Nephron progenitor cell (in vitro differentiated cells): ENCODE data around the gene TMEM154.

Source experiments
- DNase-seq: peaks from one replicate; pipeline ENCODE4 v3.0.0; 2021
- H3K27ac Mint-ChIP-seq: 2 replicates; pipeline ENCODE4 v1.8.0; 2021; ENCODE audit warnings: mild to moderate bottlenecking, moderate library complexity, mixed read lengths
- H3K27me3 Mint-ChIP-seq: 2 replicates; pipeline ENCODE4 v1.8.0; 2021; ENCODE audit warnings: mild to moderate bottlenecking, low read depth, mixed read lengths; ENCODE audit not compliant: poor library complexity
- H3K36me3 Mint-ChIP-seq: 2 replicates; pipeline ENCODE4 v1.8.0; 2021; ENCODE audit warnings: low read depth, mixed read lengths
- H3K4me1 Mint-ChIP-seq: 2 replicates; pipeline ENCODE4 v1.8.0; 2021; ENCODE audit warnings: mixed read lengths
- H3K4me3 Mint-ChIP-seq: 2 replicates; pipeline ENCODE4 v1.8.0; 2021; ENCODE audit warnings: mild to moderate bottlenecking, moderate library complexity, mixed read lengths
- H3K9me3 Mint-ChIP-seq: 2 replicates; pipeline ENCODE4 v1.8.0; 2021; ENCODE audit warnings: mild to moderate bottlenecking, moderate library complexity, mixed read lengths
- TF ChIP-seq, protein P1 (sequence below): fragments of 200-600 bp; sonication (generic); IDR thresholded peaks from 2 replicates; pipeline ENCODE4 v1.5.0; 2021; ENCODE audit warnings: antibody characterized with exemption

The TMEM154 gene

DNA sequence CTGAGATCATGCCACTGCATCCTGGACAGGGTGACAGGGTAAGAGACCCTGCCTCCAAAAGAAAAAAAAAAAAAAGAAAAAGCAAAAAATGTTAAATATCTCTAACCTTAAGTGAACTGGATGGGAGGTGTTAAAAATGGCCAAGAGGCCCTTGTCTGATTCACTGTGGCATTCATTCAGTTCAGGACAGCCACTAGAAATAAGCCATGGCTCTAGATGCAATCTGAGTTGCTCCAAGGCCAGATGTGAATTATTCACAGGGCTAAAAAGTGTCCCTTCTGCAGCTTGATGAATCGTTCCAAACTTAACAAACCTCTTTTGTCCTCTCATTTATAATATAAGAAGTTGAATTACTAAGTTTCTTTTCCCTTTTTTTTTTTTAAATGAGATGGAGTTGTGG lies 80.2 kb downstream of the TMEM154 start:
- no peak overlapping the region for H3K27ac Mint-ChIP-seq
- H3K4me1 Mint-ChIP-seq = peaks cover 14% of the 10 kb centered on the region
- no peak overlapping the region for H3K4me3 Mint-ChIP-seq
- TF ChIP-seq, protein P1, sequence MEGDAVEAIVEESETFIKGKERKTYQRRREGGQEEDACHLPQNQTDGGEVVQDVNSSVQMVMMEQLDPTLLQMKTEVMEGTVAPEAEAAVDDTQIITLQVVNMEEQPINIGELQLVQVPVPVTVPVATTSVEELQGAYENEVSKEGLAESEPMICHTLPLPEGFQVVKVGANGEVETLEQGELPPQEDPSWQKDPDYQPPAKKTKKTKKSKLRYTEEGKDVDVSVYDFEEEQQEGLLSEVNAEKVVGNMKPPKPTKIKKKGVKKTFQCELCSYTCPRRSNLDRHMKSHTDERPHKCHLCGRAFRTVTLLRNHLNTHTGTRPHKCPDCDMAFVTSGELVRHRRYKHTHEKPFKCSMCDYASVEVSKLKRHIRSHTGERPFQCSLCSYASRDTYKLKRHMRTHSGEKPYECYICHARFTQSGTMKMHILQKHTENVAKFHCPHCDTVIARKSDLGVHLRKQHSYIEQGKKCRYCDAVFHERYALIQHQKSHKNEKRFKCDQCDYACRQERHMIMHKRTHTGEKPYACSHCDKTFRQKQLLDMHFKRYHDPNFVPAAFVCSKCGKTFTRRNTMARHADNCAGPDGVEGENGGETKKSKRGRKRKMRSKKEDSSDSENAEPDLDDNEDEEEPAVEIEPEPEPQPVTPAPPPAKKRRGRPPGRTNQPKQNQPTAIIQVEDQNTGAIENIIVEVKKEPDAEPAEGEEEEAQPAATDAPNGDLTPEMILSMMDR = no peak
- DNase-seq = no peak
- H3K36me3 Mint-ChIP-seq = no peaks in the 10 kb centered on the region
- no peaks in the 10 kb centered on the region for H3K27me3 Mint-ChIP-seq
- H3K9me3 Mint-ChIP-seq = peaks cover 8% of the 10 kb centered on the region

- DNase-seq = no peak
- no peak overlapping the region for H3K4me3 Mint-ChIP-seq
- TF ChIP-seq, protein P1 = no peak
- no peaks in the 10 kb centered on the region for H3K36me3 Mint-ChIP-seq
- peaks cover 14% of the 10 kb centered on the region for H3K4me1 Mint-ChIP-seq
- peaks cover 5% of the 10 kb centered on the region for H3K9me3 Mint-ChIP-seq
- peak overlapping the region; percentile 41 for H3K27ac Mint-ChIP-seq
- H3K27me3 Mint-ChIP-seq = no peaks in the 10 kb centered on the region
These were observed 80.7 kb downstream of the TMEM154 start for GRCh38 chr4:152599095-152599494.

DNA sequence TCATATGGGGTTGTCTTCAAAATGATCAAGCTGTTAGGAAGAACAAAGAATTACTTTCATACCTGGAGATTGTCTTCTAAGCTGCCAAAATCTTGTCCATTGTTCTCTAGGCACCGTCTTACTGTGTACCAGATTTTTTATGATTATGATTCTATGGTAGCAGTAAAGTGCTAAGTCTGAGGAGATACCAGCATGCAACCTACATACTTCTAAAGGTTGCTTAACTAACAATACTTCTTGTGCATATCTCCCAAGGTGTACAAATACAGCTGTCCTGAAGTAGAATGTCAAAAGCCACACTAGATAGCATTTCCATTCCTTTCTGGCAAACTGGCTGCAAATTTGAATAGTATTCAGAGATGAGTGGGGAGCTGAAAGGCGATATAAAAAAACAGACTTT lies 81.3 kb downstream of the TMEM154 start:
- H3K4me1 Mint-ChIP-seq = peaks cover 14% of the 10 kb centered on the region
- no peak overlapping the region for H3K4me3 Mint-ChIP-seq
- H3K9me3 Mint-ChIP-seq = no peaks in the 10 kb centered on the region
- no peak overlapping the region for H3K27ac Mint-ChIP-seq
- H3K36me3 Mint-ChIP-seq = no peaks in the 10 kb centered on the region
- TF ChIP-seq, protein P1 = no peak
- H3K27me3 Mint-ChIP-seq = no peaks in the 10 kb centered on the region
- DNase-seq = no peak

DNA sequence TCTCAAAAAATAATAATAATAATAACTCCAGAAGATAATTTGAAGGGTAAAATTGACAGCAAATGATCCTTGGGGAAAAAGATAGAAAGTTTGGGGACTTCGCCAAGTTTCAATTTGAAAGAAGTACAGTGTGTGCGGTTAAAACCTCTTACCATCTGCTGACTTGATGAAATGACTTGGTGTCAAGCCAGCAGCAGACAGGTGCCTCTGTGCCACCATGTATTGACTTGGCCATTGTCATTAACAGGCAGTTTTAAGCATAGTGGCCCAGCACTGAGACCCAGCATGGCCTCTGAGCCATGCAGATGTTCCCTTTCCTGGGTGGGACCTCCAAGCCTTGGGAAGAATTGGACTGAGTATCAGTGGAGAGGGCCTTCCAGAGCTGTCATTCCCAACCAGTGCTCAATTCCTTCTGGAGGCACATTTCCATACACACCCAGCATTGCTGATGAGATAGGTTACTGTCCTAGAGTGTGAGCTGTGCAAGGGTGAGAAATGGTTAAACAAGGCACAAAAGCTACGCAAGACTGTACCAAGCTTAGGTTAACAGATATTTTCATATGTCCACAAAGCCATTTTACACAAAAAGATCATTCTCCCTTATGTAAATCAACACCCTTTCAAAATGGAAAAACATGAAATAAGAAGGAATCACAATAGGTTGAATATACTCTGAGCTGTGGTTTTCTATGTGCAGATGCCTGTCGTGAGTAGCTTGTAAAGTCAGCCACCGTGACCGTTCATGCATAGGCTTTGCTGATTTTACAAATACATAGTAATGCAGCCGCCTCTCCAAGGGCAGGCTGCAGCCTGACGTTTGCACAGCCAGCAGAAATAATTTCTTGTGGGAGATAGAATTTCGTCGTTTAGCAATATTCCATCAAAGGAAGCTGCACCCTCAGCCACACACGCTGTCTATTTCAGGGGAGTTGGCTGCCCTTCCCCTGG lies 84.5 kb downstream of the TMEM154 start:
- Mint-ChIP-seq H3K27me3 (peaks cover 6% of the 10 kb centered on the region), H3K36me3 (no peaks in the 10 kb centered on the region), H3K27ac (no peak overlapping the region), H3K9me3 (no peaks in the 10 kb centered on the region), H3K4me1 (peaks cover 27% of the 10 kb centered on the region), H3K4me3 (no peak overlapping the region)
- DNase-seq = no peak
- TF ChIP-seq, protein P1 = no peak

DNA sequence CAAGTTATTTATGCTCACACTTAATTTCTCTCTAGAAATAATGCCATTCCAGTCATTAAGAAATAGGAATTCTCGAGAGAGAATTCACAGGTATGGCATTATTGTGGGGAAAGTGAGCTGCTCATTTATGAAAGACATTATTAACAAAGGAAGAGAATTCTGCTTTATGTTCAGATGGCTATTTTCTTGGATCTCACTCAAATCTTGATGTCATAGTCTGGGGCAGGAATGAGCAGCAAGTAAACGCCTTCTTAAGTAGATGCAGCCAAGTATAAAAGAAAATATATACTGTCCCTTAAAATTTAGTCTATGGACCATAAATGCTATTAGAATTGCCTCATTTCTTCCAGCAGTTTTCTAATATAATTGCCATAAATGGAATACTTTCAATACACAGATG lies 85.7 kb downstream of the TMEM154 start:
- TF ChIP-seq, protein P1 = no peak
- no peaks in the 10 kb centered on the region for H3K36me3 Mint-ChIP-seq
- H3K4me3 Mint-ChIP-seq = no peak overlapping the region
- H3K27me3 Mint-ChIP-seq = peaks cover 6% of the 10 kb centered on the region
- no peak overlapping the region for H3K27ac Mint-ChIP-seq
- no peaks in the 10 kb centered on the region for H3K9me3 Mint-ChIP-seq
- no peak for DNase-seq
- H3K4me1 Mint-ChIP-seq = peaks cover 31% of the 10 kb centered on the region

- Mint-ChIP-seq H3K27me3 (peaks cover 6% of the 10 kb centered on the region), H3K27ac (no peak overlapping the region), H3K36me3 (no peaks in the 10 kb centered on the region), H3K4me3 (peak overlapping the region; percentile 82), H3K9me3 (peaks cover 1% of the 10 kb centered on the region), H3K4me1 (peaks cover 33% of the 10 kb centered on the region)
- DNase-seq = no peak
- TF ChIP-seq, protein P1 = no peak
These were observed 87.9 kb downstream of the TMEM154 start for GRCh38 chr4:152591876-152592275.
